TTC549 (cell line): Measurements from ENCODE around the gene CHSY1.
"Not testable (repeated sequence)": the region's sequence is repeated elsewhere in the genome, so short reads cannot be mapped to it uniquely, and the experiment has no call there.

Experiments
- FAIRE-seq: peaks from 2 replicates; lab custom pipeline; 2012; peaks lifted over from hg19 to GRCh38; lab: Jason Lieb, UNC

CHSY1 gene, protein sequence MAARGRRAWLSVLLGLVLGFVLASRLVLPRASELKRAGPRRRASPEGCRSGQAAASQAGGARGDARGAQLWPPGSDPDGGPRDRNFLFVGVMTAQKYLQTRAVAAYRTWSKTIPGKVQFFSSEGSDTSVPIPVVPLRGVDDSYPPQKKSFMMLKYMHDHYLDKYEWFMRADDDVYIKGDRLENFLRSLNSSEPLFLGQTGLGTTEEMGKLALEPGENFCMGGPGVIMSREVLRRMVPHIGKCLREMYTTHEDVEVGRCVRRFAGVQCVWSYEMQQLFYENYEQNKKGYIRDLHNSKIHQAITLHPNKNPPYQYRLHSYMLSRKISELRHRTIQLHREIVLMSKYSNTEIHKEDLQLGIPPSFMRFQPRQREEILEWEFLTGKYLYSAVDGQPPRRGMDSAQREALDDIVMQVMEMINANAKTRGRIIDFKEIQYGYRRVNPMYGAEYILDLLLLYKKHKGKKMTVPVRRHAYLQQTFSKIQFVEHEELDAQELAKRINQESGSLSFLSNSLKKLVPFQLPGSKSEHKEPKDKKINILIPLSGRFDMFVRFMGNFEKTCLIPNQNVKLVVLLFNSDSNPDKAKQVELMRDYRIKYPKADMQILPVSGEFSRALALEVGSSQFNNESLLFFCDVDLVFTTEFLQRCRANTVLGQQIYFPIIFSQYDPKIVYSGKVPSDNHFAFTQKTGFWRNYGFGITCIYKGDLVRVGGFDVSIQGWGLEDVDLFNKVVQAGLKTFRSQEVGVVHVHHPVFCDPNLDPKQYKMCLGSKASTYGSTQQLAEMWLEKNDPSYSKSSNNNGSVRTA

DNA sequence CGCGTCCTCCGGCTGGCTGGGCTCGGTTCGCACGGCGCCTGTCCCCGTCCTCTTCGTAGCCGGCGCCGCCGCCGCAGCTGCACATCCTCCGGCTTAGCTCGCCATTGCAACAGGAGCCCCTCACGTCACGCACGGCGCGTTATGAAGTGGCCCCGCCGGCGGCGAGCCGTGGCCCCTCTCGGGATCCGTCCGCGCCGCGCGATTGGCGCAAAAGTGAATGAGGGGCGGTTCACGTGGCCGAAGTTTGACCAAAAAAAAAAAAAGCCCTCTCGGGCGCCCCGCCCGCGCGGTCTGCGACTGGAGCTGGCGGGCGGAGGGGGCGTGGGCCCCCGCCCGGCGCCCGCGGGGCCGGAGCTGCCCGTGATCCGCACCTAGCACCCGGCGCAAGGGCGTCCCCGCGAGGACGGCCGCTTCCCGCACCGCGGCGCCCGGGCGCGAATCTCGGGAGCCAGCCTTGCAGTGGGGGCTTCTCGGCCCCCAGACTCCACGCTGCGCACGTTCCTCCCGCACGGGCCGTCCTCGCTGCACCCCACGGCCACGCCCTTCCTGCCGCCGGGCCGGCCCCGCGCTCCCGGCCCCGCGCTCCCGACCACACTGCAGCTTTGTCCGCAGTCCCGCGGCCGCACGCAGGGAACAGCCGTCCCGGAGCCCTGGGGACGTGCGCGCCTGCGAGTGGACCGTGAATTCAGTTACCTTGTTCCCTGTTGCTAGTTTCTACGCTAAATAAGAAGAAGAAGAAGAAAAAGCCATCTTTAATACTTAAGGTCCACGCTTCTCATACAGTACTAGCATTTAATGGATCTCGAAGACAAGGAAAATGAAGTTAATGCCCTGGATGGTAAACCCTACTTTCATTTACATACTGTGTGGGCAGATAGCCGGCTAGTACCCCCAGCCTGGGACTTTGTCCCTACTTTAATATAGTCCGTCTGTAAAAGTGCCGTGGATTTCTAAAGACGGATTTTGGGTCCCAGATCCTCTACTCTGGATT is at the start of gene CHSY1:
Gene CHSY1 (minus strand): TSS at position 219 of the 991 bp plus-strand sequence. CDS start 592 bp downstream, outside the sequence.
- no peak for FAIRE-seq

DNA sequence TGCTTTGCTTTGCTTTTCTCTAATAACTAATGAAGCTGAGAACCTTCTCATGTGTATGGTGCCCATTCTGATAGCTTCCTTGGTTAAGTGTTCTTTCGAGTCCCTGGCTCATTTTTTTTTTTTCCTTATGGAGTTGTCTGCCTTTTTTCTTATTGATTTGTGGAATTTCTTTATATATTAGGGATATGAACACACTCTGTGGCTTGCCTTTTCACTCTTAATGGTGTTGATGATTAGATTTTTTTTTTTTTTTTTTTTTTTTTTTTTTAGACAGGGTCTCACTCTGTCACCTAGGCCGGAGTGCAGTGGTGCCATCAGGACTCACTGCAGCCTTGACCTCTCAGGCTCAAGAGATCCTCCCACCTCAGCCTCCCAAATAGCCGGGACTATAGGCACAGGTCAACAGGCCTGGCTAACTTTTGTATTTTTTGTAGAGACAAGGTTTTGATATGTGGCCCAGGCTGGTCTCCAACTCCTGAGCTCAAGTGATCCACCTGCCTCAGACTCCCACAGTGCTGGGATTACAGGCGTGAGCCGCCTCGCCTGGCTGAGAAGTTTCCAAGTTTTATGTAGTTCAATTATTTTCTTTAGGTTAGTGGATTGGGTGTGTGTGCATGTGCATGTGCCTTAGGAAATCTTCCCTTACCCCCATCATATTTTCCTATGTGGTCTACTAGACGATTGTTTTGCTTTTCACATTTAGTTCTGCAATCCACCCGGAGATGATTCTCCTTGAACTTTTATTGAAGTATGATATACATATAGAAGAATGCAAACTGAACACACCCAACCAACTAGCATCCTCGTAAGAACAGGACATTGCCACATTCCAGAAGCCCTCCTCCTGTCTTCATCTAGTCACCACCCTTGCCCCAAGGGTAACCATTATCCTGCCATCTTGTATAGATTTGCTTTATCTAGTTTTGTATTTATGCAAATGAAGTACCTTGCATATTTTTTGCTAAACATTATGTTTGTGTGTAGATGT is 44.9 kb upstream of the CHSY1 start:
- no peak for FAIRE-seq

DNA sequence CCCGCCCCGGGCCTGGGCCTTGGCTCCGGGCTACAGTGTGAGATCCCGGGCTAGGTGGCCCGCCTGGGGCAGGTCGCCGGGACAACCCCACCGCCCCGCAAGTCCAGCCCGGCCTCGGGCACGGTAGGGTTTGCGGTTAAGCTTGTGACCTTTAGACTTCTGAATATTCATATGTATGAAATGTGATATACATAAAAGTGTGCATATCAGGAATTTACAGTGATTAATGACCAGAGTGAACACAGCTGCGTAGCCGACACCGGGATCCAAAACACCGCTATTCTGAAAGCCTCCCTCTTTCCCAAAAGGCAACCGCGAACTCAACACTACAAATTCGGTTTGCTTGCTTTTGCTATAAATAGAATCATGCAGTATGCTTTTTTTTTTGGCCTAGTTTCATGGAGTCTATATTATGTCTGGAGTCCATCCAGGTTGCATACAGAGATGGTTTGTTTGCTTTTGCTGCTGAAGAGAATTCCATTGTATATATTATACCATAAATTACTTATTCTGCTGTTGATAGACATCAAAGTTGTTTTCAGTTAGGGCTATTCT is 43.8 kb upstream of the CHSY1 start:
- no peak for FAIRE-seq

DNA sequence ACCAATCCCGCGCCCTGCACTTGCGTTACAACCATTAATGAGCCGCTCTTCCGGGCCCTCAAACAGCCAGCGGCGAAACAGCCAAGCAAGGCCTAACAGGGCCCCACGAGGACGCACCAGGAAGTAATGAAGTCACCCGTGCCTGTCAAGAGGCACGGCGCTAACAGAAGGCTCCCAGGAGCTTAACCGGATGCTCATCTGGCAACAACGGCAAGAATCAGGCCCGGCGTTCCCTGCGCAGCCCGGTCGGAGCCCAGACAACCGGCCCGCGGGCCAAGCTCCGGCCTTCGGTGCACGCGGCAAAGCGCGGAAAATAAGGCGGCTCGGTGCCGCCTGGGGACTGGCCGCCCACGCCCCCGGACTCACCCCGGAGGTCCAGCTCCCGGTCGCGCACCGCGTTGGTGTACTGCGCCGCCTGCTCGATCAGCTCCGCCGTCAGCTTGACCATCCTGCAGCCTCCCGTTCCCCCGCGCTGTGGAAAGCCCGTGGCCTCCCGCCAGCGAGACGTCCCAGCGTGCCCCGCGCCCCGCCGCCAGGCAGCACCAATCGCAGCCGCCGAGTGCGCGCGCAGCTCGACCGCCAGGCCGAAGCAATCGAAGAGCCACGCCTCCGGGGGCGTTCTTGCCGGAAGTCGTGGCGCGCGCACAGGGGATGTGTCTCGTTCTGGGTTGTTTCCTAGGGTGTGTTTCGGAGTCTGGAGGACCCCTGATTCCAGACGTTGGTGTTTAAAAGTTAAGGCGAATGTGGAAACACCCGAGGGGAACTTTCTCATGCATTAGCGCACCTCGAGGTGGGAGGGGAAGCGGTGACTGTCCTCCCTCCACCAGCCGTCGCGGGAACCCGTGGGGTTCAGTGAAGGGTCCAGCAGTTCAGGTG is 43.1 kb upstream of the CHSY1 start, which contains the start of gene SNRPA1:
Gene SNRPA1 (minus strand): TSS at position 518 of the 876 bp plus-strand sequence. CDS start 70 bp downstream, at position 448.
- no peak for FAIRE-seq

DNA sequence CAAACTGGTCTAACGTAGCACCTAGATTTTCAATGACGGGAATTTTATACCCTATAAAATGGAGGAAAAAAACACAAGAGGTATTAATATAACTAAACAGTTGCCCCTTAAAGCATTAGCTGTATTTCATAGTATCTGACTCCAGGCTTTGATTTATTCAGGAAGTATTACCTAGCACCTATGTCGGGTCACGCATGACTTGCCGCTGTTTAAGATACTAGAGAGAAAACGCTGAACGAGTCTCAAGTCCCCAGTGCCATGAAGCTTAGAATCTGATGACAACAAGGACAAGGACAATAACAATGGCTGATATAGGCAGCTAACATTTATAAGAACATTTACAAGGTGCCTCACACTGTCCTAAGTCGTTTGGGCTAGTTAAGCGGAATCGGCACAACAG is 41.3 kb upstream of the CHSY1 start:
- no peak for FAIRE-seq

DNA sequence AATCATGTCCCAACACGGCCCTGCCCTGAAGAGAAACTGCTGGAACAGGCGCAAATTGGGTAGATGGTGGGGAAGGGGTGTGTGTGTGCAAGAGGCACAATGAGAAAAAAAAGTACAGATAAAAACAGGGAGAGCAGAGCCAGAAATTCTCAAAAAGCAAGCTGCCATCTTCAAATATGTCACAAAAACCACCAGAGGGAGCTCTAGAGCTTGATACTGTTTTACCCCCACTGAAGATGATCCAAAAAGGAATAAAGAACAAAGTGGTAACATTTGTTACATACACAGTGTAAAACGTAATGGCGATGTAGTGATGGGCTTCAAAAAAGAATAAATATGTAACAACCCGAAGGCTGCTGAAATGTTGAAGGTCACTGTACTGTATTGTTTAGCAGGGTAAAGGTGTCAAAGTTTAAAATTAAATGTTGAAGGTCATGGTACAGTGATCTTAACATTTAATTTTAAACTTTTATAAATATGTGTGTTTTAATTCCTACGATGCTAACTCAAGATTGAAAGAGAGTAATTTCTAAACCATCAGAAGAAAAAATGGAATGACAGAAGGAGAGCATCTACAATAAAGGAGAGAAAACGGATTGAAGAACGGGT is 37.2 kb upstream of the CHSY1 start:
- no peak for FAIRE-seq

DNA sequence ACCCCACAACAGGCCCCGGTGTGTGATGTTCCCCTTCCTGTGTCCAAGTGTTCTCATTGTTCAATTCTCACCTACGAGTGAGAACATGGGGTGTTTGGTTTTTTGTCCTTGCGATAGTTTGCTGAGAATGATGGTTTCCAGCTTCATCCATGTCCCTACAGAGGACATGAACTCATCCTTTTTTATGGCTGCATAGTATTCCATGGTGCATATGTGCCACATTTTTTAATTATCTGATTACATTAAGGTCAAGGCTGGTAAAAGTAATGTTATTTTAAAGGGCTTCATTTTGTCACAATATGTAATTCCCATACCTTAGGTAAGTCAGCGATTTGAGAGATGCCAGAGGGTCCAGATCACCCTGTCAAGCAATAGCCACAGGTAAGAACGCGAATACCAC is 35.5 kb upstream of the CHSY1 start:
- FAIRE-seq: not testable (repeated sequence)

DNA sequence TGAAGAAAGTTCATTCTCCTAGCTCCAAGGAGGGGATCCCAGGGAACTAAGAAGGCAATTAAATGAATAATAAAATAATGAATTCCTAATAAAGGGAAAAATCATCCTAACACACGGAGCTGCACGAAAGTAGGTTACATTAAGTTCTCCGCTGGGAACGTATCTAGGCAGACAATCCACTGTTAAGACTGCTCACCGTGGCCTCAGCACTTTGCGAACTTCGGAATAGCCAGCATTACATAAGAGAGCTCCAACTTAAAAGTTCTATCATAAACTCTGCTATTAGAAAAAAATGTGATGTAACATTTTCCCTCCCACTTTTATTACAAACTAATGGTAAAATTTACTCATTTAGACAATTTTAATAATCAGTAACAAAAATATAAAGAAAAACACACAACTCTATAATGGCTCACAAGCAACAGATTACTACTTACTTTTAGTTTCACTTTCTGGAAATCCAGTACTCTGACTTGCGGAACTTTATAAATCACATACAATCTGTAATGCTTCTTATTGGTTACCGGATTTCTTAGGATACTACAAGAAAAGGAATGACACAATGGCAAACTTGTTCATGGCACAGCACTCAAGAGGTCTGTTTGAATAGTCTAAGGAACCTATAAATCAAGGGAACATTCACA is 34.7 kb upstream of the CHSY1 start:
- FAIRE-seq: no peak

DNA sequence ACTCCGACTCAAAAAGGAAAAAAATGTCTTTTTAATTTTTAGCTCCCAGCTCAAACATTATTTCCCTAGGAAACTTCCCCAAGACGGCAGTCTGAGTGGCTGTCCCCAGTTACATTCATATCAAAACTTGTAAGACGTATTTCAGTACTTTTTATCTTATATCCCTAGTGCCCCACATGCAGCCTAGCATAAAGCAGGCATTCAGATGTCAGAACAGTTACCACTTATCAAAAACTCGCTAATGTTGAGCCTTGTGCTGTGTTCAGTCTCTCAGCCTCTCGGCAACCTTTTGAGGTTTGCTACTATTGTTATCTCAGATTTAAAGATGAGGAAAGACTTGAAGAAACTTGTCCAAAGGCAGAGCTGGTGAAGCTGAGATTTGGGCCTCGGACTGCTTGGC is 32.1 kb upstream of the CHSY1 start:
- no peak for FAIRE-seq

DNA sequence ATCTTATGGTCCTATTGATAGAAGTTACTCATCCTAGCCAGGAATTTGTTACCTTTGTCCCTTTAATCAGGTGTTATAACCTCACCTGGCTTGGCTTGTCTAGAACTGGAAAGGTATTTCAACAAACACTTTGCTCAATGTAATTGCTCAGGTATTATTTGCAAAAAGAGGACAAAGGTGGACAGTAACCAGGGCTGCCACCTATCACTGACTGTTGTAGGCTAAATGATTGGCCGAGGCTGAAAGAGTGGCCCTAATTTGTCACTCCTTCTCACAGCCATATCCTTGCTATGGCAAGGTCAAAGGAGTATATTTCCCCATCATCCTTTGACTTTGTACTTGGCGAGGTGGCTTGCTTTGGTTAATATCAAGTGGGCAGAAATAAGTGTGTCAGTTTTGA is 28.2 kb upstream of the CHSY1 start:
- no peak for FAIRE-seq

DNA sequence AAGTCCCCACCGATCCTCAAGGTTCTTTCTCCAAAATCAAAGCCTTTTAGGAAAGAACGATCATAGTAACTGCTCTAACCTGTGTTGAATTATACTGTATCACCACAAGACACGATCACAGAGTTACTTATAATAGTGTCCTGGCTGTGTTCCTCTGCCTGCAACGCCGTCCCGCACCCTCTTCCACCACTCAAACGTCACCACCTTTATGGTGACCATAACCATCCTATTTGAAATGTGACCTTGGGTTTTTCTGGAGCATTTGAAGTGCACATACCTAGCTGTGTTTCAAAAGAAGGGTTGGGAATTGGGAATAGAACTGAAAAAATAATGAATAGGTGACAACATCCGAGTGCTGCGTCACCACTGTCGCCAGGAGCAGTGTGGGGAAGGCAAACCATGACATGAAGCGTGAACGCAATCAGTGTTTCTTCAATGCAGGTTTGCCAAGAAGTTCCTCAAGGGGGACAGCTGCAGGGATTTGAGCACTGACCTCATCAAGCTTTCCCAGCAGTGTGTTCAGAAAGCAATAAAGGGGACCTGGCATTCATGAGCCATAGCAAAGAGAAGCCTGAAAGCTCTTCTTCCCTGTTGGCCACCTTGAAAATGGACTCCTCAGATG is 26.2 kb upstream of the CHSY1 start:
- FAIRE-seq: no peak

DNA sequence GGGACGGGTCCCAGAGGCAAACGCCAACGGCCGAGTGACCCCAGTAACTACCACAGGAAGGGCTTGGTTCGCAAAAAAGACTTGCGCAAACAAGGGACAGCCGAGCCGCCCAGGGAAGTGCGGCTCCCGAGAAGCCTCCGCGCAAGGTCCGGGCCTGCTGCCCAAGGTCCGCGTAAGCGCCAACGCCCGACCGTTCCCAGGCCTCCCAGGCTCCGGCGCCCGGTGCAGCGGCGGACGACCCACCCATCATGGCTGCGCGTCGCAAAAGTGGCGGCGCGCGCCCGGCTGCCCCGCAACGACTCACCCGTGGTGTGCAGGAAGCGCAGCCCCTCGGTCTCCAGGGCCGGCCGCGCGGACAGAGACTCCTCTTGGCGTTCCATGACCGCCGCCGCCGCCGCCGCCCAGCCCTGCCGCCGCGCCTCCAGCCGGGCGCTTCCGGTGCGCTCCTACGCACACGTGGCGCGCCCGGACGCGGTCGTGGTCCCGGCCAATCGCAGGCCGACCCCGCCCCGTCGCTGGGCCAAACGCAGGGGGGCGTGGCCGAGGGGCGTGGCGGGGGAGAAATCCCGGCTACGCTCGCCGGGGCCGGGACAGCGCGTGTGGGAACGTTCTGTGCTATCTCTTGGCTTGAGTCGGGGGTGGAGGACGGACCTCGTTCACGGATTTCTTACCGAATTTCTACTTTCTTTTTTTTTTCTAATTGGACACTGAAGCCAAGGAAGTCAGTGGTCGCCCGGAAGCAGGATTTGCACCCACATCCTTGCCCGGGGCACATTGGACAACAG is 25.4 kb upstream of the CHSY1 start, which contains the start of gene SELENOS:
Gene SELENOS (minus strand): TSS at position 448 of the 785 bp plus-strand sequence. CDS start 68 bp downstream, at position 380.
- FAIRE-seq: no peak

DNA sequence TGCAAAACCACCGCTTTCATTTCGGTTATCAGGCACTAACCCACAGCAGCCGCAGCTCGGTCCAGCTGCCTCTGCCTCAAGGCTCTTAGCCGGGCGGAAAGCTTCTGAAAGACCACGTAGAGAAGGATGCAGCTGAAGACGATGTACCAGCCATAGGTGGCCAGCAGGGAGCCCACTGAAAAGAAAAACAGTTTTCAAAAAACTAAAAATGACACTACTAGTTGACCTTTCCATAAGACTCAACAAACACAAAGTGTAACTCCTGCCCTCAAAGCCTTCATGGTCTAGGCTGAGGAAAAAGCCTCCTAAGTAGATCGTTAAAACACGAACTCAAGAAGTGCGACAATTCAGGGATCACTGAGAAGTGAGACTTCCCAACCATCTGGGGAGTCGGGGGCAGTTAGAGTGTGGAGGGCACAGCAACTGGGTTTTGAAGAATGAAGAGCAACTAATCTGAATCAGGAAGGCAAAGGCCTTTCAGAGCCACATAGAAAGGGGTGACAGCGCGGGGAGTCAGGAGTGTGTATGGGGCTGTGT is 24.7 kb upstream of the CHSY1 start:
- FAIRE-seq: no peak

DNA sequence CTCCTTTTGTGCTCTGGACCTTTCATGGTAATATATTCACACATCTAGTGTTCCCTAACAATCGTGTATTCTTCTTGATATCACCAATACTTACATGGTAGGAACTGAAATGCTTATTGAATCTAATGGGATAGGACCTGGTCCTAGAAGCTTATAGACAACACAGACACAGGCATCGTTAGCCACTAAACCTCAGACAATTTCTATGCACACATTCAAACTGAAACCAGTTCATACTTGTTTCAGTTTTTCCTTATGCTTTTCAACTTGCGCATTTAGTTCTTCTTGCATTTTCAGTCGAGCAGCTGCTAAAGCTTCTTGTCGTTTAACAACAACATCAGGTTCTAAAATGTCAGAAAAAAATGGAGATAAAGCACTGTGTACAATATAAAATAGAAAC is 23.2 kb upstream of the CHSY1 start:
- FAIRE-seq: no peak

DNA sequence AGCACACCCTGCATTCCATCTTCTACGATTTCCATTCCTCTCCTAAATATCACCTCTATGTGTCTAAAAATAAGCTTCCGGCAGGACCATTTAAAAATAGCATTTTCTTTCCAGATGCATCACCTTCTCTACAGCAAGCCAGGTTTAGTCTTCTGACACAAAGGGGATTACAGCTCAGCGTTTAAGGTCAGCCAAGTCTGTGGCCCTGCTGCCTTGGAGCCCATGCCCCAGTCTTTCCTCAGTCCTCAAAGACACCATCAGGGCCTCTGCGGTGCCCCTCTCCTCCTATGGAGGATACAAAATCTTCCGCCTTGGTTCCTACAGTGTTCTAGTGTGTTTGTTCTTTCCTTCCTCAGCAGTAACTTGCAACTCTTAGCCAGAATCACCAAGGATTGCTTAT is 21.7 kb upstream of the CHSY1 start:
- FAIRE-seq: no peak

DNA sequence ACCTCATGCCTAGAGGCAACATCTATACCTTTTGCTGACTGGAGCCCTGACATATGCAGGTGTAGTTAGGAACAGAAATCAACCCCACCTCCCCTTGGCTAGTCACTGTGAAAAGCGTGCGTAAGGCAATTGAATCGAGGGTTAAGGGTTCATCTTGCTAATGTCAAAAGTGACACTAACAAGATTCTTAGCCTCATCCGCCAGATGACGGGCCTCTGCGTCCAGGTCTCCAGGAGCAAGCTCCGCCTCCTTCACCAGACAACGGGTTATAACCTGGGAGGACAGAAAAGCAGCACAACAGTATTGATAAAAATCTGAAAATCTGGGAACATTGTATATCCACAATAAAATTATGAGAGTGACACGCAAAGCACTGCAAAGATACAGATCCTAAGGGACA is 20.7 kb upstream of the CHSY1 start:
- no peak for FAIRE-seq
